Astrocyte (in vitro differentiated cells and primary cell): Measurements from ENCODE around the gene SPACA1.

Experiments used
- EZH2 ChIP-seq: IDR thresholded peaks from 2 replicates; pipeline ENCODE4 v1.6.1; 2012; ENCODE audit warnings: mild to moderate bottlenecking, low read length, inconsistent platforms; ENCODE audit not compliant: insufficient read depth
- TF ChIP-seq, protein P1 (sequence below): IDR thresholded peaks from 2 replicates; pipeline ENCODE4 v1.5.1; 2011; ENCODE audit warnings: low read depth, mild to moderate bottlenecking, inconsistent platforms, low read length, moderate library complexity; ENCODE audit not compliant: insufficient read depth

- TF ChIP-seq, protein P1, sequence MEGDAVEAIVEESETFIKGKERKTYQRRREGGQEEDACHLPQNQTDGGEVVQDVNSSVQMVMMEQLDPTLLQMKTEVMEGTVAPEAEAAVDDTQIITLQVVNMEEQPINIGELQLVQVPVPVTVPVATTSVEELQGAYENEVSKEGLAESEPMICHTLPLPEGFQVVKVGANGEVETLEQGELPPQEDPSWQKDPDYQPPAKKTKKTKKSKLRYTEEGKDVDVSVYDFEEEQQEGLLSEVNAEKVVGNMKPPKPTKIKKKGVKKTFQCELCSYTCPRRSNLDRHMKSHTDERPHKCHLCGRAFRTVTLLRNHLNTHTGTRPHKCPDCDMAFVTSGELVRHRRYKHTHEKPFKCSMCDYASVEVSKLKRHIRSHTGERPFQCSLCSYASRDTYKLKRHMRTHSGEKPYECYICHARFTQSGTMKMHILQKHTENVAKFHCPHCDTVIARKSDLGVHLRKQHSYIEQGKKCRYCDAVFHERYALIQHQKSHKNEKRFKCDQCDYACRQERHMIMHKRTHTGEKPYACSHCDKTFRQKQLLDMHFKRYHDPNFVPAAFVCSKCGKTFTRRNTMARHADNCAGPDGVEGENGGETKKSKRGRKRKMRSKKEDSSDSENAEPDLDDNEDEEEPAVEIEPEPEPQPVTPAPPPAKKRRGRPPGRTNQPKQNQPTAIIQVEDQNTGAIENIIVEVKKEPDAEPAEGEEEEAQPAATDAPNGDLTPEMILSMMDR: no peak
- no peak for TF ChIP-seq EZH2
Measured at GRCh38 chr6:88074791-88075190, 27.1 kb downstream of the SPACA1 start.
